DMS114 treated with DMSO at 0.1 percent for 48 hours (cell line): ENCODE measurements around the gene ZNF35.
A peak's percentile ranks its signal among the peaks of the same experiment; 100 is the strongest.
"Not testable (repeated sequence)": the region's sequence is repeated elsewhere in the genome, so short reads cannot be mapped to it uniquely, and the experiment has no call there.

ENCODE experiments used
- DNase-seq: peaks from one replicate; lab custom pipeline; 2025; ENCODE audit not compliant: unreplicated experiment; lab: John Stamatoyannopoulos, UW

ZNF35 gene

DNA sequence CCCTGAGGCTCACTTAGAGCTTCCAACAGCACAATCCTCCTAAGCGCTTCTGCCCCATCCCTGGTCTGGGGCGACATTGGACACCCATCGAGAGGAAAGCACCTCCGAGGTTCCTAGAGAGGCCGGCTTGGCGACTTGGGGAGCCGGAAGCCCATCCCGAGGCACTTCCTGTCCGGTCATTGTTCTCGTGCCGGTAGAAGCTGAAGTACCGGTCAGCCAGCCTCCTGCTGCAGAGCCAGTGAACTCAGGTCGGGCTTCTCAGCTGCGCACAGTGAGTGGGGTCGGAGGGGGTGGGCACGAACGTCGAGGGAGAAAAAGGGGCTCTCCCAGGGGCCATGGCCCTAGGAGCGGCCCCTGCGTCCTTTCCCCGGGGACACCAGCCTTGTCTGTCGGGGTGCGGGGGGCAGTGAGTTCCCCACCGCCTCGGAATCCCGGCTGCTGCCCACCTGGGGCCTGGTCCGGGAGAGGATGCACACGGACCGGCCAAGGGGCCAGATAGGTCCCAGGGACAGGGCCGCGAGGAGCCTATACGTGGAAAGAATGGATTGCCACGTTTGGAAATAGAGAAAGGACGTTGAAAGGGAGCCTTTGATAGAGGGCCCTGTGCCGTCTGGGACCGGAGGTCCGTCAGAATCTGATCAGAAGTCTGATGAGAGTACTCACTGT lies at the start of gene ZNF35:
TSS of gene ZNF35 (plus strand) at position 169 of the 666 bp plus-strand sequence. CDS start 2,336 bp downstream, outside the sequence.
- DNase-seq: peak; percentile 80

DNA sequence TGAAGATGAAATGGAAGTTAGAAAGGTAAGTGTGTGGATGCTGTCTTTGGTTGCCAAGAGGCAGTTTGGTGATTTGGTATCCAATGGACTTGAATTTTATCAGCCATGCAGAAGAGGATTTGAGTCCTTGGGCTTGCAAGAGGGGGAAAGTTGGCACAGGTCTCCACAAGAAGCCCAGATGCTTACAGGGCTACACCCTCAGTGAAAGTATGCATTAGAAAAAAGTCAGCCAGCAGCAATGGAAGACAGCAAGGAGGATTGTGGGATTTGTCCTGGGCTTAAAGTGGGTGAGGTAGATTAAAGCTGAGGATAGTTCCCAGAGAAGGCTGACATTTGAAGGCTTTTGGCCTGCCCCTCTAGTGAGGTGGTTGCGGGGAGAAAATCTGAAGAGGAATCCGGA lies 46.8 kb upstream of the ZNF35 start:
- DNase-seq: no peak

DNA sequence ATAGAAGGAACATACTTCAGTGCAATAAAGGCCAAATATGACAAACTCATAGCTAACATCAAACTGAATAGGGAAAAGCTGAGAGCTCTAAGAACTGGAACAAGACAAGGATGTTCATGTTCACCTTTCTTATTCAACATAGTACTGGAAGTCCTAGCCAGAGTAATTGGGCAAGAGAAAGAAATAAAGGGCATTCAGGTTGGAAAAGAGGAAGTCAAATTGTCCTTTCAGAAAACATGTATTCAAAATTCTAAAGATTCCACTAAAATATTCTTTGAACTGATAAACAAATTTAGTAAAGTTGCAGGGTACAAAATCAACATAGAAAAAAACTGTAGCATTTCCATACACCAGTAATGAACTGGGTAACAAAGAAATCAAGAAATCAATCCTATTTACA lies 35.9 kb upstream of the ZNF35 start:
- DNase-seq: no peak

DNA sequence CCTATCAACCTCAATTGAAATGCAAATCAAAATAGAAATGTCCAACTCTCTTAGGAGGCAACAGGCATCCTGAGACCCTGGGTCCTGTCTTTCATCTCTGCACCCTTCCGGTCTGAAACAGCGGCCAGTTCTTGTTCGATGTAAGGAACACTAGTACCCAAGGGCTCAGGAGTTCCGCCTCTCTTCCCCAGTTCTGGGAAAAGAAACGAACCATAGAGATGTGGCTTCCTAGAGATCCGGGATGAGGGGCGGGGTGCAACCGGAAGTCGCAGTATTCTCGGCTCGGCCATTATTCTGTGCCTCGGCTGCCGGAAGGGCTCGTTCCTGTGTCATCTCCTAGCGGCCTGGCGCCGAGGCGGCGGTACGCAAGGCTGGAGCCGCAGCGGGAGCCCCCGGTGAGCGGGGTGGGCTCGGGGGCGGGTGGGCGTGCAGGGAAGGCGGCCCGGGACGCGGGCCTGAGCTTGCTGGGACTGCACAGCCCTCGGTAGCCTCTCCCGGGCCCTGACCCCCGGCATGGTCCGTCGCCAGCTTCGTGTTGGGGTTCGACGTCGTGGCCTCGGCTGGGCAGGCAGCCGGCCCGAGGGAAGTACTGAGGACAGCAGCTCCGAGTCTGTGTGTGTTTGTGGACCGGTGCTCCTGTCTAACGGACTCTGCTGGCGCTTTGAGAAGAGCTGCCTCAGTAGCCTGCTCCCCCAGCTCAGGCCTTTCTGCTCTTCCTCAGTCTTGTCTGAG lies 23.6 kb upstream of the ZNF35 start, which contains the start of gene ZNF197:
TSS of gene ZNF197 (plus strand) at position 288 of the 732 bp plus-strand sequence. CDS start 4,119 bp downstream, outside the sequence.
- DNase-seq: peak; percentile 83

DNA sequence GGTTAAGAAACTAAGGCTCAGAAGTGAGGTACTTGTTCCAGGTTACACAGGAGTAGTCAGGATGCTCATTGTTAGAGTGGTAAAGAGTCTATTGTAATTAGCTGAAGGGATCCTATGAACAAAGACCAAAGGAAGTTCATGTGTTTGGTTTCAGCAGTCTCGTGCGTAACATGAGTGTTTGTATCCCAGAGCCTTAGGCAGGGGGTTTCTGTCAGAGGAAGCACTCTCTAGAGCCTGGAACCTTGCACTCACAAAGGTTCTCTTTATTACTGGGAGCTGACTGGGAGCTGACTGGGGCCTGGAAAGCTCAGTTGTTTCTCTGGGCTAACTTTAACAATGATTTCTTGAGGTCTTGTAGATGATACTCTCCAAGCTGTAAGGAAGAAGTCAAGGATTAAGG lies 19.8 kb upstream of the ZNF35 start:
- no peak for DNase-seq

DNA sequence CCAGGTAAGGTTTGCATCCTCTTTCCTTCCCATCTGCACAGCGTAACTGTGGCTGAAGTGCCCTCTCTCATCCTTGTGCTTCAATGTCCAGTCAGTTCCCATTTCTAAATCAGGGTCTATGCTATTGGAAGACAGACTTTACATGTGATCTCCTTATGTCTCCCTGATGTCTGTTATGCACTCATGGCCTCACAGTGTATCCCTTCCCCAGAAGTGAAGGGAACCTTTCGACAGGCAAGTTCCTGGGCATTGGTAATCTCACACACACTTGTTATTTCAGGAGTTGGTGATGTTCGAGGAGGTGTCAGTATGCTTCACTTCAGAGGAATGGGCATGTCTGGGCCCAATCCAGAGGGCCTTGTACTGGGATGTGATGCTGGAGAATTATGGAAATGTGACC lies 16.3 kb upstream of the ZNF35 start:
- DNase-seq: no peak

DNA sequence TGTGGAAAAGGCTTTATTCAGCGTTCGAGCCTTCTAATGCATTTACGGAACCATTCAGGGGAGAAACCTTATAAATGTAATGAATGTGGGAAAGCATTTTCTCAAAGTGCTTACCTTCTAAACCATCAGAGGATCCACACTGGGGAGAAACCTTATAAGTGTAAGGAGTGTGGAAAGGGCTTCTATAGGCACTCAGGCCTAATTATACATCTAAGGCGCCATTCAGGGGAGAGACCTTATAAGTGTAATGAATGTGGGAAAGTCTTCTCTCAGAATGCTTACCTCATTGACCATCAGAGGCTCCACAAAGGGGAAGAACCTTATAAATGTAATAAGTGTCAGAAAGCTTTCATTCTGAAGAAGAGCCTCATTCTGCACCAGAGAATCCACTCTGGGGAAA lies 6.2 kb upstream of the ZNF35 start:
- no peak for DNase-seq

DNA sequence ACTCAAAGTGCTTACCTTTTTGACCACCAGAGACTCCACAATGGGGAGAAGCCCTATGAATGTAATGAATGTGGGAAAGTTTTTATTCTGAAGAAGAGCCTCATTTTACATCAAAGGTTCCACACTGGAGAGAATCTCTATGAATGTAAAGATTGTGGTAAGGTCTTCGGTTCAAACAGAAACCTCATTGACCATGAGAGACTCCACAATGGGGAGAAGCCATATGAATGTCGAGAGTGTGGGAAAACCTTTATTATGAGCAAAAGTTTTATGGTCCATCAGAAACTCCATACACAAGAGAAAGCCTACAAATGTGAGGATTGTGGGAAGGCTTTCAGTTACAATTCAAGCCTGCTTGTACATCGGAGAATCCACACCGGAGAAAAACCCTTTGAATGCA lies 5.5 kb upstream of the ZNF35 start:
- no peak for DNase-seq

DNA sequence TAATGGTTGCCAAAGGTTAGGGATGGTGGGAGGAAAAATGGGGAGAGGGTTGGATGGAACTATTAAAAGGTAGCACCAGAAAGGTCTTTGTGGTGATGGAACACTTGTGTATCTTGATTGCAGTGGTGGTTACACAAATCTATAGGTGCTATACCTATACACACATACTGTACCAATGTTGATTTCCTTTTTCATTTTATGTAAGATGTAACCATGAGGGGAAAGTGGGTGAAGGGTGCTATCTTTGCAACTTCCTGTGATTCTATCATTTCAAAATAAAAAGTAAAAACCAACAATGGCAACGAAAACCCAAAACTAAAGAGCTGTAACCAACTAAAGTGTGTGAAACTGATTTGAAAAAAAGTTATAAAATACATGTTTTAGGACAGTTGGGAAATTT lies 761 bp upstream of the ZNF35 start:
- no peak for DNase-seq

DNA sequence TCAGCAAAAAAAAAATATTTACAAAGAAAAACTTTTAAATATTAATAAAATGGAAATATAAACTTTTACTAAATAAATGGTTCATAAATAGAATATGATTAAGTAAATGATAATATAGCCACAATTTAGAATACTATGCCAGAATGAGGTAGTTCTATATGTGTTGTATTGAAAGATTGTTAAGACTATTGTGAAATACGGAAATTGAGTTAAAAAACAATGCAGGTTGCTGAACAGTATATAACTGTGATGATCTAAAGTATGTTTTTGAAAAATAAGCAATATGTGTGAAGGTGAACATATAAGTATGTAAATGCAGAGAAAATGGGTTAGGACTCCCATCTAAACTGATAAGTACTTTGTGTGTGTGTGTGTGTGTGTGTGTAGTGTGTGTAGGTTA lies 1.2 kb downstream of the ZNF35 start:
- DNase-seq: no peak

DNA sequence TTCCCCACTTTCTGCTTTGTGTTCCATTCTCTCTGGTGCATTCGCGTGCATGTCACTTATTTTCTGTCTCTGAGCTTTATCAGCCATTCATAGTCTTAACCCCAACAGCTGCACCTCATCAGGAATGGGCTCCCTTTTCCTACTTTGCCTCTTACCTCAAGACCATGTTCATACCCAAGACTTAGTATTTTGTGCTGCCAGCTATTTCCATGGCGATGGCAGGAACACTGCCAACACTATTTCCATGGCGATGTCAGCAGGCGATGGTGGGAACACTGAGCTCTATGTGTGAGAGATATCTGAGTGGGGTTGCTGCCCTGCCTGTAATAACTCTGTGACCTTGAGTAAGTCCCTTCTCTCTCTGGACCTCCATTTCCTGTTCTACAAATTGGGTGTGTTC lies 5.5 kb downstream of the ZNF35 start:
- no peak for DNase-seq

DNA sequence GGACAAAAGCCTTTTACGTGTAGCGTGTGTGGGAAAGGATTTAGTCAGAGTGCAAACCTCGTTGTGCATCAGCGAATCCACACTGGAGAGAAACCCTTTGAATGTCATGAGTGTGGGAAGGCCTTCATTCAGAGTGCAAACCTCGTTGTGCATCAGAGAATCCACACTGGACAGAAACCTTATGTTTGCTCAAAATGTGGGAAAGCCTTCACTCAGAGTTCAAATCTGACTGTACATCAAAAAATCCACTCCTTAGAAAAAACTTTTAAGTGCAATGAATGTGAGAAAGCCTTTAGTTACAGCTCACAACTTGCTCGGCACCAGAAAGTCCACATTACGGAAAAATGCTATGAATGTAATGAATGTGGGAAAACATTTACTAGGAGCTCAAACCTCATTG lies 10.5 kb downstream of the ZNF35 start:
- DNase-seq: no peak

DNA sequence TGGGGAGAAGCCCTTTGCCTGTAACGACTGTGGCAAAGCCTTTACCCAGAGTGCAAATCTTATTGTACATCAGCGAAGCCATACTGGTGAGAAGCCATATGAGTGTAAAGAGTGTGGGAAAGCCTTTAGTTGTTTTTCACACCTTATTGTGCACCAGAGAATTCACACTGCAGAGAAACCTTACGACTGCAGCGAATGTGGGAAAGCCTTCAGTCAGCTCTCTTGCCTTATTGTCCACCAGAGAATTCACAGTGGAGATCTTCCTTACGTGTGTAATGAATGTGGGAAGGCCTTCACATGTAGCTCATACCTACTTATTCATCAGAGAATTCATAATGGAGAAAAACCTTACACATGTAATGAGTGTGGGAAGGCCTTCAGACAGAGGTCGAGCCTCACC lies 10.9 kb downstream of the ZNF35 start:
- DNase-seq: no peak

DNA sequence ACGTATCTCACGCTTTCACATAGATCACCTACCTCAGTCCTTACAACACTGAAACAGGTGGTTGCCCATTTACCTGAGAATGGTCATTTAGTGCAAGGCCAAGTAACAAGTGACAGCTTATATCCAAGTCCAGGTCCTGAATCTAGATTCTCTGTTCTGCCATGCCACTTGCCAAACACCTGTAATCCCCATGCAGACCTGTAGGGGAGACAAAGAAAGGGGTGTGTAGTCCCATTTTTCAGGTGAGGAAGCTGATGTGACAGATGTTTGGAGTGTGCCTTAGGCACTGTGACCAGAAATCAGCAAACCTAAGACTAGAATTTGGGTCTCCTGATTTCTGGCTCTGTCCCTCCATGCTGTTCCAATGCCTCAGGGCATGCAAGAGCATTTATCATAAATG lies 12.7 kb downstream of the ZNF35 start:
- no peak for DNase-seq

DNA sequence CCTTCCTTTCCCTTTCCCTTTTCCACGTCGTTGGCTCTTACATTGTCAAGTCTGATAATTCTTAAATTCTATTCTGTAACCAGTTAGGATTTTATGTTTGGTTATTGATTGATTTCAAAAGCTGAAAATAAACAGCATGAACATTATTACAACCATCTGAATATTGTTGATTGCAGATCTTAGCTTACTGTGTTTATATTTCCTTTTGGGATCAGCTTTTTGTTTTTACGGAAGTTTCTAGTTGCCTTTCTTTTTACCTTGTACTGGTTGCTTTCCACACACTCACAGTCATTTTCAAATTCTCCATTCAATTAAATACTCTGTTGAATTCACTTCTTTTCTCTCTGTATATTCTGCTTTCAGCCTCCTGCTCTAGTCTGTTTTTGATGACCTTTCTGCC lies 16.6 kb downstream of the ZNF35 start:
- DNase-seq: no peak

DNA sequence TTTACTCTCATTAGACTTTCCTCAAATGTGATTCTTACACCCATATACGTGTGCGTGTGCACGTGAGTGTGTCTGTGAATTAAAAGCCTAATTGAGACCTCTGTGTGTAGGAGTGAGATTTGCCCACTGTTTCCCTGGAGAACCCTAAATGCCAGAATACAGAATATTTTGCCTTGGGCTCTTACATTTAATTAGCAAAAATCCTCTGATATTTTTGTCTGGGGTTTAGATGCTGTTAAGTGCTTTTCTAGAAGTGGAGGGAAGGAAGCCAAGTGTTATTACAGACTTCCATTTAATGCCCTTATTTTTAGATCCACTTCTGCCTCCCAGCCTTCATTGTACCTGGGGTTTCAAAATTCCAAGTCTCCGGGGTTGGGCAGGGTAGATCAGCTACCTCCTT lies 17.8 kb downstream of the ZNF35 start:
- DNase-seq: no peak

DNA sequence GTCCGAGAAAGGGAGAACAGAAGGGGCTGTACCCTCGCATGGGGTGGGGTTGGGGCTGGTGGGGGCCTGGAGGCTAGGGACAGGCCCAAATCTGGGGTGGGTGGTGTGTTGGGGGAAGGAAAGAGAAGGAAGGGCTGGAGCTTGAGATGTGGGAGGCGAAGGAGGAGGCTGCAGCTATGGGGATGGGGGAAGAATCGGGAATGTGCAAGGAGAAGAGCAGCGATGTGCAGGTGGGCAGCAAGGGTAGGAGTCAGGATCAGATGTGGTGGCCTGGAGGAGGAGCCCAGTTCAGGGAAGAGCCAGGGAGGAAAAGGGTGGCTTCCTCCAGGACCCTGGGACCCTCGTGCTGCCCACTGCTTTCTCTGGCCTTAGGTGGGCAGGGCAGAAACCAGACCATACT lies 21.2 kb downstream of the ZNF35 start:
- no peak for DNase-seq

DNA sequence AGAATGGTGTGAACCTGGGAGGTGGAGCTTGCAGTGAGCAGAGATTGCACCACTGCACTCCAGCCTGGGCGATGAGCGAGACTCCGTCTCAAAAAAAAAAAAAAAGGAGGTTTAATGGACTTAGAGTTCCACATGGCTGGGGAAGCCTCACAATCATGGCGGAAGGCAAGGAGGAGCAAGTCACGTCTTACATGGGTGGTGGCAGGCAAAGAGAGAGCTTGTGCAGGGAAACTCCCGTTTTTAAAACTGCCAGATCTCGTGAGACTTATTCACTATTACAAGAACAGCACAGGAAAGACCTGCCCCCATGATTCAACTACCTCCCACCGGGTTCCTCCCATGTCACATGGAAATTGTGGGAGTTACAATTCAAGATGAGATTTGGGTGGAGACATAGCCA lies 24.9 kb downstream of the ZNF35 start:
- not testable (repeated sequence) for DNase-seq

DNA sequence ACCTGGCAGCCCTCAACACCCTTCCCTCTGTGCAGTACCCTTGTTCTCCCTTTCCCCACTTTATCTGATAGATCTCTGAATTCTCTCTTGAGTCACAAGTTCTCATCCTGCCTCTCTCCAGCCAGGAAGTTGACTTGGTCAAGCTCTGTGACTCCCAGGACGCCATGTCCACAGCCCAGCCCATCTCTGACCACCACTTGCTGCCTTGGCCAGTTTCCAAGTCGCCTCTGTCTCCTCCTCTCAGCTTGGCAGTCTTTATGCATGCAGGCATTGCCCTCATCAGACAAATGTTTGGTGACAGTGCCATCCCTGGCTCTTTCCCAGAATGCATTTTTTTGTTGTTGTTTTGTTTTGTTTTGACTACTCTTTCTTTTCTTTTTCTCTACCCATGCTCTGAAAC lies 25.7 kb downstream of the ZNF35 start:
- DNase-seq: no peak

DNA sequence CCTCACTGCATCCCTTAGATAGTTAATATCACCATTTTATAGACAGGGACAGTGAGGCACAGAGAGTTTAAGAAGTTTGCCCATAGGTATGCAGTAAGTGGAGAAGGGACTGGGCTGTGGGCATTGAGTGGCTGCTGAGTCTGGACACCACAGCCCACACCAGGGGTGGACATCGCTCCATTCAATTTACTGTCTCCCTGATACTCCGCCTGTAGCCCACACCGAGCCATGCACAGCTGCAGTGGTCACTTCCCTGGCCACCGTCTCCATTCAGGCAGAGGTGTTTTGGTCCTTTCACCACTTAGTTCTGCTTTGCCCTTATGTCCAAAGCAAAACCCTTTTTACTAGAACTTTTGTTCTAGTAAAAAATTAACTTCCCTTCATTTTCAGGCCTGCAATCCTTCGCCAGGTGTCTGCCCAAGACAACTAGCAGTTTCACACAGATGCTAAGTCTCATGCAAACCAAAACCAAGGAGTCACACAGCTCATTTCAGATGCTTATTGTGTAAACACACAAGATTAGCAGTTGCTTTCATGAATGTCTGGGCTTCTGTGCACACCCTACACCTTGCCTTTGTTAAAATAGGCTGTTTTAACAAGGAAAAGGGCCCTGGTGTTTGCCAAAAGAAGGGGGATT lies 30.1 kb downstream of the ZNF35 start:
- no peak for DNase-seq

DNA sequence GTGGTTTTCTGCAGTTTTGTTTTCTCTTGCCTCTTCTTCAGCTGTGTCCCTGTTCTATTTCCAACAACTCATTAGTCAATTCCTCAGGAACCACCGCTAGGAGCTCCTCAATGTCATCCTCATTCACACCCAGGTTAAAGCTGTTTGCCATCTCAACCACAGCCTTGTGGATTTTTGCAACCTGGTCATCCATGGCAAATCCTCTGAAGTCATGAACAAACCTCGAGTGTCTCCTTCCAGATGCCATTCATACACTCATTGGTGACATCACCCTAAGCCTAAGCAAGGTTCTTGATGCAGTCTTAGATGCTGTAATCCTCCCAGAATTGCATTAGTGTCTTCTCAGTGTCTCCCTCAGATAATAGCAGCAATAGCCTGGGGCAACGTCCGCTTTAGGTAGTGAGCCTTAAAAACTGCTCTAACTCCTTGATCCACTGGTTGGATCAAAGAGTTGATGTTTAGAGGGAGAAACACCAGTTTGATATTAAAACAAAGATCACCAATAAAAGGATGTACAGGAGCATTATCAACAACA lies 32.5 kb downstream of the ZNF35 start:
- no peak for DNase-seq
